ENCODE results near the gene ACOX2. TPM values are rescaled to one million over a fixed set of nuclear protein-coding genes. Genes with fewer than 3 reads are reported as not detected.

Gene ACOX2
- total and polyA plus RNA-seq, 2 donors (not counting 3 experiments of a cell fraction or from before 2014, with no cell fraction given) = 1.5 to 10.5 TPM

GRCh38 chr3:58551636-58552180, 14.7 kb upstream of the ACOX2 start:
- Histone ChIP-seq H3K79me2 (ENCODE audit: control insufficient read depth, insufficient read depth, low read length) (no peaks in the 10 kb centered on the region), H3K4me3 (replicated peaks in 1 of 3; ENCODE audit: insufficient read depth in 1 of 3, low read depth in 1 of 3, low read length in 3 of 3) (no peak overlapping the region), H3K9ac (replicated peaks; ENCODE audit: extremely low read depth, insufficient read depth, low read length) (no peak overlapping the region), H3K4me1 (ENCODE audit: control insufficient read depth, extremely low read depth, insufficient read depth, low read length) (no peaks in the 10 kb centered on the region), H3K27me3 (ENCODE audit: control insufficient read depth in 2 of 2, insufficient read depth in 2 of 2, low read length in 2 of 2) (no peaks in the 10 kb centered on the region), H3K9me3 (replicated peaks; ENCODE audit: control insufficient read depth, insufficient read depth, low read length) (no peaks in the 10 kb centered on the region), H3K36me3 (ENCODE audit: control insufficient read depth in 2 of 2, extremely low read depth in 1 of 2, insufficient read depth in 2 of 2, low read length in 2 of 2) (no peaks in the 10 kb centered on the region), H3K4me2 (ENCODE audit: insufficient read depth, low read length) (no peak overlapping the region), H2AFZ (ENCODE audit: low read depth, low read length) (no peak overlapping the region), H3K27ac (ENCODE audit: insufficient read depth, low read depth, low read length) (no peak overlapping the region), H3K9me1 (replicated peaks; ENCODE audit: control insufficient read depth, extremely low read depth, insufficient read depth, low read length) (no peaks in the 10 kb centered on the region), H4K20me1 (replicated peaks; ENCODE audit: control insufficient read depth, extremely low read depth, insufficient read depth, low read length) (no peaks in the 10 kb centered on the region)
- intact Hi-C loops (cut with micrococcal nuclease) = no loop called here
- dilution Hi-C loops (cut with MboI; ENCODE audit: extremely low pct_ligation_motif_present, low sequenced_read_pairs) = no loop called here
- POLR2A ChIA-PET = no interaction called here
- CTCF ChIA-PET = interaction anchor here (0.7 to 0.9 kb wide), 2 partner anchors 9 to 1388 kb away, joined by 3 to 5 read pairs; no protein-coding TSS in a partner anchor
- FAIRE-seq (no peak), DNase-seq (ENCODE audit: low read depth, low spot score) (no peak)
- no TSS peak for BruUV-seq (replicated peaks)
- TF ChIP-seq POLR2A (IDR thresholded peaks at IDR 0.05; ENCODE audit: low read depth, low read length) (no peak), MAX (IDR thresholded peaks at IDR 0.05; ENCODE audit: insufficient read depth, insufficient read length) (no peak), FOS (IDR thresholded peaks at IDR 0.05; ENCODE audit: borderline replicate concordance, insufficient read depth, low read length) (no peak), GATA2 (IDR thresholded peaks at IDR 0.05; ENCODE audit: insufficient read depth, insufficient read length, low read depth, low read length) (no peak), EZH2 (IDR thresholded peaks at IDR 0.05; ENCODE audit: borderline replicate concordance, low read depth, low read length, severe bottlenecking) (no peak), JUN (IDR thresholded peaks at IDR 0.05; ENCODE audit: borderline replicate concordance, insufficient read depth, insufficient read length, low read depth) (no peak)

GRCh38 chr3:58544541-58544940, 7.6 kb upstream of the ACOX2 start:
- ChIA-PET POLR2A (no interaction called here), CTCF (interaction anchor here (1.2 kb wide), 1 partner anchor 80 kb away, joined by 3 read pairs; no protein-coding TSS in a partner anchor)
- Histone ChIP-seq H3K9me3 (replicated peaks; ENCODE audit: control insufficient read depth, insufficient read depth, low read length) (no peaks in the 10 kb centered on the region), H3K4me2 (ENCODE audit: insufficient read depth, low read length) (no peak overlapping the region), H3K9ac (replicated peaks; ENCODE audit: extremely low read depth, insufficient read depth, low read length) (no peak overlapping the region), H3K4me3 (replicated peaks in 1 of 3; ENCODE audit: insufficient read depth in 1 of 3, low read depth in 1 of 3, low read length in 3 of 3) (no peak overlapping the region), H3K27me3 (ENCODE audit: control insufficient read depth in 2 of 2, insufficient read depth in 2 of 2, low read length in 2 of 2) (peaks cover 0 to 1% of the 10 kb centered on the region in 2 experiments), H3K4me1 (ENCODE audit: control insufficient read depth, extremely low read depth, insufficient read depth, low read length) (no peaks in the 10 kb centered on the region), H3K27ac (ENCODE audit: insufficient read depth, low read depth, low read length) (no peak overlapping the region), H3K9me1 (replicated peaks; ENCODE audit: control insufficient read depth, extremely low read depth, insufficient read depth, low read length) (no peaks in the 10 kb centered on the region), H3K36me3 (ENCODE audit: control insufficient read depth in 2 of 2, extremely low read depth in 1 of 2, insufficient read depth in 2 of 2, low read length in 2 of 2) (no peaks in the 10 kb centered on the region), H2AFZ (ENCODE audit: low read depth, low read length) (no peak overlapping the region), H4K20me1 (replicated peaks; ENCODE audit: control insufficient read depth, extremely low read depth, insufficient read depth, low read length) (no peaks in the 10 kb centered on the region), H3K79me2 (ENCODE audit: control insufficient read depth, insufficient read depth, low read length) (no peaks in the 10 kb centered on the region)
- dilution Hi-C loops (cut with MboI; ENCODE audit: extremely low pct_ligation_motif_present, low sequenced_read_pairs) (no loop called here), intact Hi-C loops (cut with micrococcal nuclease) (no loop called here)
- DNase-seq (ENCODE audit: low read depth, low spot score) (no peak), FAIRE-seq (no peak)
- TF ChIP-seq JUN (IDR thresholded peaks at IDR 0.05; ENCODE audit: borderline replicate concordance, insufficient read depth, insufficient read length, low read depth) = no peak
- no peak for TF ChIP-seq POLR2A (IDR thresholded peaks at IDR 0.05; ENCODE audit: low read depth, low read length)
- no peak for TF ChIP-seq MYC (IDR thresholded peaks at IDR 0.05; ENCODE audit: low read depth, low read length)
- no peak for TF ChIP-seq POLR2AphosphoS5 (IDR thresholded peaks at IDR 0.05; ENCODE audit: insufficient read depth, low read depth, low read length)
- no peak for TF ChIP-seq FOS (IDR thresholded peaks at IDR 0.05; ENCODE audit: borderline replicate concordance, insufficient read depth, low read length)
- no peak for TF ChIP-seq MAX (IDR thresholded peaks at IDR 0.05; ENCODE audit: insufficient read depth, insufficient read length)
- TF ChIP-seq GATA2 (IDR thresholded peaks at IDR 0.05; ENCODE audit: insufficient read depth, insufficient read length, low read depth, low read length) = no peak
- TF ChIP-seq CTCF (IDR thresholded peaks at IDR 0.05; ENCODE audit: extremely low read depth in 1 of 2, insufficient read depth in 1 of 2, low read depth in 1 of 2, low read length in 2 of 2) = no peak
- TF ChIP-seq EZH2 (IDR thresholded peaks at IDR 0.05; ENCODE audit: borderline replicate concordance, low read depth, low read length, severe bottlenecking) = no peak
- BruUV-seq (replicated peaks) = no TSS peak
